Stimulated activated CD4-positive, alpha-beta T cell treated with anti-CD3 and anti-CD28 coated beads, TNF-alpha, amount 100 ng/mL, for 24 hours (primary cell): ENCODE data around the gene PGS1.
"Not testable (repeated sequence)": the region's sequence is repeated elsewhere in the genome, so short reads cannot be mapped to it uniquely, and the experiment has no call there.

Experiments
- DNase-seq, 3 experiments: peaks; one replicate each; pipeline ENCODE4 v3.0.0-alpha.2; 2020; ENCODE audit warnings: low read depth in 3 of 3

PGS1 gene

GRCh38 chr17:78378225-78379130, at the start of gene PGS1:
PGS1 (plus strand) TSS chr17:78378649; CDS start chr17:78378666, 17 bp downstream.
- peak; percentile 71 to 80 (median 75) for DNase-seq

- DNase-seq: no peak
These were observed 49.0 kb upstream of the PGS1 start for GRCh38 chr17:78329263-78330059.

GRCh38 chr17:78330570-78331224, 47.8 kb upstream of the PGS1 start:
- DNase-seq: no peak

GRCh38 chr17:78331355-78331754, 47.1 kb upstream of the PGS1 start:
- not testable (repeated sequence) for DNase-seq

GRCh38 chr17:78332991-78333390, 45.5 kb upstream of the PGS1 start:
- DNase-seq: no peak

GRCh38 chr17:78335209-78335608, 43.2 kb upstream of the PGS1 start:
- DNase-seq: no peak

GRCh38 chr17:78337244-78338109, 41.0 kb upstream of the PGS1 start:
- DNase-seq: no peak

- DNase-seq: no peak
These were observed 39.8 kb upstream of the PGS1 start for GRCh38 chr17:78338486-78339259.

- DNase-seq: no peak
These were observed 38.1 kb upstream of the PGS1 start for GRCh38 chr17:78340183-78340955.

GRCh38 chr17:78341559-78342448, 36.6 kb upstream of the PGS1 start:
- no peak for DNase-seq

- DNase-seq: no peak
These were observed 35.8 kb upstream of the PGS1 start for GRCh38 chr17:78342449-78343186.

GRCh38 chr17:78343187-78343542, 35.3 kb upstream of the PGS1 start:
- no peak for DNase-seq

GRCh38 chr17:78343543-78344201, 34.8 kb upstream of the PGS1 start:
- DNase-seq: peak in 1 of 3 experiments; percentile 65

GRCh38 chr17:78344666-78345065, 33.8 kb upstream of the PGS1 start:
- no peak for DNase-seq

- DNase-seq: no peak
These were observed 33.3 kb upstream of the PGS1 start for GRCh38 chr17:78345172-78345571.

GRCh38 chr17:78345791-78346494, 32.5 kb upstream of the PGS1 start:
- no peak for DNase-seq
